ENCODE results near the gene TFPI. TPM values are rescaled to one million over a fixed set of nuclear protein-coding genes. Genes with fewer than 3 reads are reported as not detected.

The TFPI gene
- total and polyA plus RNA-seq, 10 of the 15 experiments (the other 5 are each of a cell fraction or from before 2014, with no cell fraction given), result 0.07 to 0.59 (median 0.34) TPM

DNA sequence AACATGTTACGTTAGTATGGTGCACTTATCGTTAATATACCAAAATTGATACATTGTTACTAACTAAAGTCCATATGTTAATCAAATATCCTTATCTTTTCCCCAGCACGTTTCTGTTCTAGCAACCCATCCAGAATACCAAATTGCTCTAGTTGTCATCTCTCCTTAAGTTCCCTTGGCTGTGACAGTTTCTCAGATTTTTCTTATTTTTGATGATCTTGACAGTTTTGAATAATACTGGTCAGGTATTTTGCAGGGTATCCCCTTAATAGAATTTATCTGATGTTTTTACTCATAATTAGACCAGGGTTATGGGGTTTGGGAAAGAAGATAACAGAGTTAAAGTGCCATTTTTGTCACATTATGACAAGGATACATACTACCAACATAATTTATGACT is 47.8 kb downstream of the TFPI start:
- Histone ChIP-seq H3K9me3 (replicated peaks; ENCODE audit: control insufficient read depth, insufficient read depth, low read length) (no peaks in the 10 kb centered on the region), H4K20me1 (ENCODE audit: control insufficient read depth, insufficient read depth) (no peaks in the 10 kb centered on the region), H3K27ac (ENCODE audit: control insufficient read depth, insufficient read depth) (no peak overlapping the region), H3K4me2 (ENCODE audit: control insufficient read depth, insufficient read depth) (no peak overlapping the region), H3K4me1 (ENCODE audit: control insufficient read depth, insufficient read depth, low read length) (no peaks in the 10 kb centered on the region), H3K36me3 (ENCODE audit: control insufficient read depth in 2 of 2, insufficient read depth in 2 of 2, low read length in 1 of 2) (no peaks in the 10 kb centered on the region), H3K79me2 (ENCODE audit: control insufficient read depth, insufficient read depth, low read length) (no peaks in the 10 kb centered on the region), H3K27me3 (replicated peaks in 1 of 2; ENCODE audit: control insufficient read depth in 2 of 2, insufficient read depth in 2 of 2, low read length in 1 of 2) (no peaks in the 10 kb centered on the region), H3K4me3 (no peak overlapping the region), H3K9ac (ENCODE audit: control insufficient read depth, insufficient read depth, low read length) (no peak overlapping the region), H2AFZ (ENCODE audit: control insufficient read depth, low read depth, low read length) (no peak overlapping the region)
- ChIA-PET POLR2A (no interaction called here), CTCF (no interaction called here), RAD21 (ENCODE audit: unreplicated experiment) (interaction anchor here (1.8 kb wide), 1 partner anchor 75 kb away, joined by 11 read pairs; no protein-coding TSS in a partner anchor), SMC1A (ENCODE audit: uncharacterized antibody, unreplicated experiment) (interaction anchor here (8.6 kb wide), 1 partner anchor 75 kb away, joined by 389 read pairs; no protein-coding TSS in a partner anchor)
- ATAC-seq, result no peak
- TF ChIP-seq ESRRA (IDR thresholded peaks at IDR 0.05; ENCODE audit: low read length) (no peak), PML (IDR thresholded peaks at IDR 0.05; ENCODE audit: low read length) (no peak), HCFC1 (IDR thresholded peaks at IDR 0.05; ENCODE audit: low read length) (no peak), GATAD2B (conservative IDR thresholded peaks at IDR 0.05; ENCODE audit: low read depth) (no peak), SMAD1 (IDR thresholded peaks at IDR 0.05; ENCODE audit: low read depth, partially characterized antibody) (no peak), PAX8 (IDR thresholded peaks at IDR 0.05) (no peak), HDGF (IDR thresholded peaks at IDR 0.05) (no peak), JUND (IDR thresholded peaks at IDR 0.05; ENCODE audit: low read depth, low read length) (no peak), WRNIP1 (IDR thresholded peaks at IDR 0.05; ENCODE audit: borderline replicate concordance, low read depth, low read length) (no peak), STAT3 (IDR thresholded peaks at IDR 0.05; ENCODE audit: low read depth, low read length) (no peak), MTA2 (IDR thresholded peaks at IDR 0.05; ENCODE audit: low read depth) (no peak), POLR2AphosphoS5 (IDR thresholded peaks at IDR 0.05; ENCODE audit: low read length) (no peak), CBFB (IDR thresholded peaks at IDR 0.05; ENCODE audit: low read depth) (no peak), ZNF217 (IDR thresholded peaks at IDR 0.05) (no peak), HDAC6 (IDR thresholded peaks at IDR 0.05; ENCODE audit: unreplicated experiment) (no peak)
- TF ChIP-seq, protein P1, sequence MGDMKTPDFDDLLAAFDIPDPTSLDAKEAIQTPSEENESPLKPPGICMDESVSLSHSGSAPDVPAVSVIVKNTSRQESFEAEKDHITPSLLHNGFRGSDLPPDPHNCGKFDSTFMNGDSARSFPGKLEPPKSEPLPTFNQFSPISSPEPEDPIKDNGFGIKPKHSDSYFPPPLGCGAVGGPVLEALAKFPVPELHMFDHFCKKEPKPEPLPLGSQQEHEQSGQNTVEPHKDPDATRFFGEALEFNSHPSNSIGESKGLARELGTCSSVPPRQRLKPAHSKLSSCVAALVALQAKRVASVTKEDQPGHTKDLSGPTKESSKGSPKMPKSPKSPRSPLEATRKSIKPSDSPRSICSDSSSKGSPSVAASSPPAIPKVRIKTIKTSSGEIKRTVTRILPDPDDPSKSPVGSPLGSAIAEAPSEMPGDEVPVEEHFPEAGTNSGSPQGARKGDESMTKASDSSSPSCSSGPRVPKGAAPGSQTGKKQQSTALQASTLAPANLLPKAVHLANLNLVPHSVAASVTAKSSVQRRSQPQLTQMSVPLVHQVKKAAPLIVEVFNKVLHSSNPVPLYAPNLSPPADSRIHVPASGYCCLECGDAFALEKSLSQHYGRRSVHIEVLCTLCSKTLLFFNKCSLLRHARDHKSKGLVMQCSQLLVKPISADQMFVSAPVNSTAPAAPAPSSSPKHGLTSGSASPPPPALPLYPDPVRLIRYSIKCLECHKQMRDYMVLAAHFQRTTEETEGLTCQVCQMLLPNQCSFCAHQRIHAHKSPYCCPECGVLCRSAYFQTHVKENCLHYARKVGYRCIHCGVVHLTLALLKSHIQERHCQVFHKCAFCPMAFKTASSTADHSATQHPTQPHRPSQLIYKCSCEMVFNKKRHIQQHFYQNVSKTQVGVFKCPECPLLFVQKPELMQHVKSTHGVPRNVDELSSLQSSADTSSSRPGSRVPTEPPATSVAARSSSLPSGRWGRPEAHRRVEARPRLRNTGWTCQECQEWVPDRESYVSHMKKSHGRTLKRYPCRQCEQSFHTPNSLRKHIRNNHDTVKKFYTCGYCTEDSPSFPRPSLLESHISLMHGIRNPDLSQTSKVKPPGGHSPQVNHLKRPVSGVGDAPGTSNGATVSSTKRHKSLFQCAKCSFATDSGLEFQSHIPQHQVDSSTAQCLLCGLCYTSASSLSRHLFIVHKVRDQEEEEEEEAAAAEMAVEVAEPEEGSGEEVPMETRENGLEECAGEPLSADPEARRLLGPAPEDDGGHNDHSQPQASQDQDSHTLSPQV (IDR thresholded peaks at IDR 0.05), result no peak
- TF ChIP-seq, protein P2, sequence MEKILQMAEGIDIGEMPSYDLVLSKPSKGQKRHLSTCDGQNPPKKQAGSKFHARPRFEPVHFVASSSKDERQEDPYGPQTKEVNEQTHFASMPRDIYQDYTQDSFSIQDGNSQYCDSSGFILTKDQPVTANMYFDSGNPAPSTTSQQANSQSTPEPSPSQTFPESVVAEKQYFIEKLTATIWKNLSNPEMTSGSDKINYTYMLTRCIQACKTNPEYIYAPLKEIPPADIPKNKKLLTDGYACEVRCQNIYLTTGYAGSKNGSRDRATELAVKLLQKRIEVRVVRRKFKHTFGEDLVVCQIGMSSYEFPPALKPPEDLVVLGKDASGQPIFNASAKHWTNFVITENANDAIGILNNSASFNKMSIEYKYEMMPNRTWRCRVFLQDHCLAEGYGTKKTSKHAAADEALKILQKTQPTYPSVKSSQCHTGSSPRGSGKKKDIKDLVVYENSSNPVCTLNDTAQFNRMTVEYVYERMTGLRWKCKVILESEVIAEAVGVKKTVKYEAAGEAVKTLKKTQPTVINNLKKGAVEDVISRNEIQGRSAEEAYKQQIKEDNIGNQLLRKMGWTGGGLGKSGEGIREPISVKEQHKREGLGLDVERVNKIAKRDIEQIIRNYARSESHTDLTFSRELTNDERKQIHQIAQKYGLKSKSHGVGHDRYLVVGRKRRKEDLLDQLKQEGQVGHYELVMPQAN (conservative IDR thresholded peaks at IDR 0.05), result no peak
- TF ChIP-seq, protein P3, sequence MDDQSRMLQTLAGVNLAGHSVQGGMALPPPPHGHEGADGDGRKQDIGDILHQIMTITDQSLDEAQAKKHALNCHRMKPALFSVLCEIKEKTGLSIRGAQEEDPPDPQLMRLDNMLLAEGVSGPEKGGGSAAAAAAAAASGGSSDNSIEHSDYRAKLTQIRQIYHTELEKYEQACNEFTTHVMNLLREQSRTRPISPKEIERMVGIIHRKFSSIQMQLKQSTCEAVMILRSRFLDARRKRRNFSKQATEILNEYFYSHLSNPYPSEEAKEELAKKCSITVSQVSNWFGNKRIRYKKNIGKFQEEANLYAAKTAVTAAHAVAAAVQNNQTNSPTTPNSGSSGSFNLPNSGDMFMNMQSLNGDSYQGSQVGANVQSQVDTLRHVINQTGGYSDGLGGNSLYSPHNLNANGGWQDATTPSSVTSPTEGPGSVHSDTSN (IDR thresholded peaks at IDR 0.05; ENCODE audit: insufficient replicate concordance, low read depth, low read length), result no peak
- TF ChIP-seq, protein P4, sequence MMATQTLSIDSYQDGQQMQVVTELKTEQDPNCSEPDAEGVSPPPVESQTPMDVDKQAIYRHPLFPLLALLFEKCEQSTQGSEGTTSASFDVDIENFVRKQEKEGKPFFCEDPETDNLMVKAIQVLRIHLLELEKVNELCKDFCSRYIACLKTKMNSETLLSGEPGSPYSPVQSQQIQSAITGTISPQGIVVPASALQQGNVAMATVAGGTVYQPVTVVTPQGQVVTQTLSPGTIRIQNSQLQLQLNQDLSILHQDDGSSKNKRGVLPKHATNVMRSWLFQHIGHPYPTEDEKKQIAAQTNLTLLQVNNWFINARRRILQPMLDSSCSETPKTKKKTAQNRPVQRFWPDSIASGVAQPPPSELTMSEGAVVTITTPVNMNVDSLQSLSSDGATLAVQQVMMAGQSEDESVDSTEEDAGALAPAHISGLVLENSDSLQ (IDR thresholded peaks at IDR 0.05), result no peak
- in situ Hi-C loops (cut with MboI) (no loop called here), intact Hi-C loops (cut with micrococcal nuclease; ENCODE audit: unreplicated experiment) (loop anchor here (10.0 kb wide), 1 partner anchor 858 kb away; no protein-coding TSS in a partner anchor)
- no peak for FAIRE-seq
- WGBS (ENCODE audit: insufficient coverage, insufficient replicate concordance, low lambda C conversion rate, missing lambda C conversion rate), result 25% methylated on average over 3 of the region's 3 CpGs
- BruUV-seq (replicated peaks), result no TSS peak
- DNase-seq (ENCODE audit: low read depth, low spot score), result no peak

All from GM12878 (cell line).